Measurements from ENCODE around the gene RANBP17.
A peak's percentile ranks its signal among the peaks of the same experiment; 100 is the strongest.
"Not testable (repeated sequence)": the region's sequence is repeated elsewhere in the genome, so short reads cannot be mapped to it uniquely, and the experiment has no call there.

The RANBP17 gene

DNA sequence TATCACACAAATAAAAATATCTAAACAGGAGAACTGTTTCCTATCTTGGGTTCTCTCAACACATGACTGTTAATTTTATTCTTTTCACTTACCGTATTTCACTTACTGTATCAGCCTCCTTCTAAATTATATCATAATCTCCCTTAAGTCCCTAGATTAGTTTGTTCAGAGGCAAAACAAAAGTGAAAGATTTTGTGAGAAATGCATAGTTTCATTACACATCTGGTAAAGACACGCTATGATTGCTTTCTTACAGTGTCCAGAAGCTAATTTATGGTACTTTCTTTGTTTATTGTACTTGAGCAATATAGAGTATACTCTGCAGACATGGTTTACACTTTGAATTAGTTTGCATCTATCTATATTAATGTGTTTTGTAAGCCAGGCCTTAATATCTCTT, 287.5 kb downstream of the RANBP17 start:
- DNase-seq: no peak

- DNase-seq: no peak
Measured at GRCh38 chr5:171149772-171150171, 288.0 kb downstream of the RANBP17 start.

DNA sequence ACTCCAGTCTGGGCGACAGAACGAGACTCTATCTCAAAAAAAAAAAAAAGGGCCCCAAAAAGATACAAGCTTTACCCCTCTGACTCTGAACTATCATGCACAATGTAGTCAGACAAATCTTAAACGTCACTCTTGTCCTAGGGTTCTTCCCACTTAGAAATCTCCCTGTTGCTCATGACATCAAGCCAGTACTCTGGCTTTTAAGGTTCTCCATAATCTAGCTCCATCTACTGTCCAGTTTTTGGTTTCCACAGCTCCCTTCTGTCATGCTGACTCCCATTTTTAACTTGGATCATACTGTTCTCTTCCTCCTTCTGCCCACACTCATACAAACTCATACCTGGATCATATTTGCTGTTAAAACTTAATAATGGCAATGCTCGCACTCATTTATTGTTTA, 290.6 kb downstream of the RANBP17 start:
- DNase-seq: no peak

GRCh38 chr5:171155621-171156020, 293.8 kb downstream of the RANBP17 start:
- no peak for DNase-seq

DNA sequence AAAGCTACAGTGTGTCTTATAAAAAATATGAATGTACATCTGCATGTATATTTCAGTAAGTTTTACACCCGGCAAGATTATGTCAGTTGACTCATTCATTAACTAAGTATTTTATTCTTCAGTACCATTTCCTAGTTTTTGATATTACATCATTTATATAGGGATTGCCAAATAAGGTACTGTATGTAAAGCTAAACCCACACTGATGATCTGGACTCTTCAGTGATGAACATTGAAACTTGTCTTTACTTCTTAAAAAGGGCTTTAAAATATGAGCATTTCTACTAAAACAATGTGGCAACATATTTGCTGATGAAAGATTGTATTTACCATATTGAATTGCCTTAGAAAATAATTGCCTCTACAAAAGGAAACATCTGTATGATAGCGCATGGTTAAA, 295.5 kb downstream of the RANBP17 start:
- no peak for DNase-seq

DNA sequence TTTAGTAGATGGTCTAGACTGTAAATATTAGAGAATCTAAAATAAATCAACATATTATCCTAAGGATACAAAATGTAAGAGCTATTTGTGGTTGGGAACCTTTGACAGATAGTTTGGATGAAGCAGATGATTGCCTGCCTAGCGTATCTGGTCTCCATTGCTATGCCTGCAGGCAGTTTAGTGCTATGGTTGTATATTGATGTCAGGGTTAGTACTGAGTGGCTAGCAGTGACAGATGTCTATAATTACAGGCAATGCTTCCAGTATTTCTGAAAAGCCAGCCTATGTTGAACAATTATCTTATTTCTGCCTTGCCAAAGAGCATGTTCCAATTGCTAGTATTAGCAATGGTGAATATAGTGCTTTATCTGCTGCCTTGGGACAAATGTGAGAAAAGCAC, 296.0 kb downstream of the RANBP17 start:
- no peak for DNase-seq

DNA sequence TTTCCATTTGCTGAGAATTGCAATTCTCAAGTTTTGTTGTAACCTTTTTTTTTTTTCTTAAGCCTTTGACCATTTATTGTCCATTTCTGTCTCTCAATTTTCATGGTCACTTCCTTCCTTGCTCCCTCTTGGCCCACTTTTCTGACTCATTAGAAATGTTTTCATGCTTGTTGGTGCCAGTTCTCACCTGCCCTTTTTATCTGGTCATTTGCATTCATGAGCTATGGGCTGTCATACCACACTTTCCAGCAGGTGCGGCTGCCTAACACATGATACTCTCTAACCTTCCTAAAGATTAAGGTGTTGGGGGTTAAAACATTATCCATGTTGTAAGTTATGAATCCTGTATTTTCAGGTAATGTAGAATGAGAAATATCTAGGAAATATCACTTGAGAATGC, 296.8 kb downstream of the RANBP17 start:
- no peak for DNase-seq

DNA sequence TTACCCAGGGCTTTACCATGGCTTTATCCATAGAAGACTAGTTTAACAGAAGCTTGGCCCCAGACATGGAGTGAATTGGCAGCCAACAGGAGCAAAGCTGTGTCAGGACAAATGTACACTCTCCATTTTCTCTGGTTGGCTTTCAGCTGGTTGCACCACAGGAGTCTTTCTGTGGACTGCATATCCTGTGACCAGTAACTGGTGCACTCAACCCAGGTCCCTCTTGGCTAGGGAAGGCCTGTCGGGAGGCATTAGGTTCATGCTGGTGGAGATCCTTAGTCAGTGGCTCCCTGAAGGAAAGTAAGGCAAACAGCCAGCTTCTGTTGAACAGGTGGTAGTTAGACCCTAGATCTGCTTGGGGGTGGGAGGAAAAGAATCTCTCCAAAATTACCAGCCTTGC, 300.3 kb downstream of the RANBP17 start:
- DNase-seq: no peak

DNA sequence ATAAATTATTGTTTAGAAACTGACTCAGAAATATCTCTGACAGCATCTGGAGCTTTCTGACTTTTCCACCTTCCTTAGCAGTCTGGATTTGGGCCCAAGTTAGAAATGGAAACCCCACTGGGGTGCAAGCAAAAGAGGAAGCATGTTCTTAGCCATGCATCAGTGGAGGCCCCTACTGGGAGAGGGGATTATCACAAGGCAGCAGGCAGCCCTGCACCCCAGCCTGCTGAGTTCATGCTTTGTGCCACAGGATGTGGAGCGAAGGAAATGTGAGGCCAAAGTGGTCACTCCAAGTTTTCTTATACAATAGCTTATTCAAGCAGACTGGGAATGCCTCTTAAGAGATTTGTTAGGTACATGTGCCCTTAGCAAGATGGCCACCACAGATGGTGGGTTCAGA, 300.8 kb downstream of the RANBP17 start:
- DNase-seq: no peak

GRCh38 chr5:171166766-171167165, 304.9 kb downstream of the RANBP17 start:
- no peak for DNase-seq

DNA sequence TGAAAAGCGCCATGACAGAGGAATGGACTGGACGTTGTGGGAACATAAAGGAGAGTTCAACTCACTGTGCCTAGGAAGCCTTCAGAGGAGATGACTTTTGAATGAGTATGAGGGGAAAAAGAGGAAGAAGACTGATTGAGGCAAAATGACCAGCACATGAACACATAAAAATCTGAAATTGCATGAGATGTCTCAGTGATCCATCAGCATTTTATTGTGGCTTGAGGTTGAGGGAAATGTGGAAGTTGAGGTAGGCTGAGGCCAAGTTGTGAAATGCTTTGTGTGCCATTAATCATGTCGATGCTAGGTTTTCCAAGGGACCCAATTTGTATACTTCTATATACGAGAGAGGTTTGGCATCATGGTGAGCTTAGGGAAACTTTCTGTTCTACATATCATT, 306.4 kb downstream of the RANBP17 start:
- no peak for DNase-seq

- DNase-seq: not testable (repeated sequence)
Measured at GRCh38 chr5:171174960-171175359, 313.1 kb downstream of the RANBP17 start.

DNA sequence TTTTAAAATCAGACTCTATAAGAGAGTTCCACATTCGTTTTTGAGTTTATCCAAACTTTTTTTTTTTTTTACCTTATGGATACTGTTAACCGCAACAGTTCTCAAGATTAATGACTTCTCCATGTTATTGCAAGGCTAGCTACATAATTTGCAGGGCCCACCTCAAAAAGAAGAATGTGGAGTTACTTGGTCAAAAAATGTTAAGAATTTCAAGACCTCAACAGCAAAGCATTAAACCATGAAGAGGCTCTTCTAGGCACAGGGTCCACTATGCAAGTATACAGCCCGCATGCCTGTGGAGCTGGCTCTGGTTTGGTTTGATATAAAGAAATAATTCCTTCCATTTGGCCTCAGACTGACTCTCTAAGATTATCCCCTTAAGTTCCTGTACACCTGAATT, 313.9 kb downstream of the RANBP17 start:
- no peak for DNase-seq

DNA sequence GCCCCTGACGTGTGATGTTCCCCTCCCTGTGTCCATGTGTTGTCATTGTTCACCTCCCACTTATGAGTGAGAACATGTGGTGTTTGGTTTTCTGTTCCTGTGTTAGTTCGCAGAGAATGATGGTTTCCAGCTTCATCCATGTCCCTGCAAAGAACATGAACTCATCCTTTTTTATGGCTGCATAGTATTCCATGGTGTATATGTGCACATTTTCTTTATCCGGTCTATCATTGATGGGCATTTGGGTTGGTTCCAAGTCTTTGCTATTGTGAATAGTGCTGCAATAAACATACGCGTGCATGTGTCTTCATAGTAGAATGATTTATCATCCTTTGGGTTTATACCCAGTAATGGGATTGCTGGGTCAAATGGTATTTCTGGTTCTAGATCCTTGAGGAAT, 316.4 kb downstream of the RANBP17 start:
- not testable (repeated sequence) for DNase-seq

DNA sequence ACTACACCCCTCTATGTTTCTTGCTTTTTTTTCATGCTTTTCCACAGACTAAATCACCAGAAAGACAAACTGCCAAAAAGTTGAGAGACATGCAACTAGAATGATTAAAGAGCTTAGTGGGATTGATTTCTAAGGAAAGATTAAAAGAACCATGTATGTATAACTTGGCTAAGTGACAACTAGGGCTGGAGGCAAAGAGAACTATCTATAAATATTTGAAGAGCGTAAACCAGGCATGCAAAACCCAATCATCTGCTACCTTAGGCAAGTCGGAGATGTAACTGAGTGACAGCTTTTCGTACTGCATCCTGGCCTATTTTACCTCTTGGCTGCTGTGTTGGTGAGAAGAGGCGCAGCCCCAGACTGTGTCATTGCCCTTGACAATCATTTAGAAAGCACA, 326.2 kb downstream of the RANBP17 start:
- no peak for DNase-seq

DNA sequence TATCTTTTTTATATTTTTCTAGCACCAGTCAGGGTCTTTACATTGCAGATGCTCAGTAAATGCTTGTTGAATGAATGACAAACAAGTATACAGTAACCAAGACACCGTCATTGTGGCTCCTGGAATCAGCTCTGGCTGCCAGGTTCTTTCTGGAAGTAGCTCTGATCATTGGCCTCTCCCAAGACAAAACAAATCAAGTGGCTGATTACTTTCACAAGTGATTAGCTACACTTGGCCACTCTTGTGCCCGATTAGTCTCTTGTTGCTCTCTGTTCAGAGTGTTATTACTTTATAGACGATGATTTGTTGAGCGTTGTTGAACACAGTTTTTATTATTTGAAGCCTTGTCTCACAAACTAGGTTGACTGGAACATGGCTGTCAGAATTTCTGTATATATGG, 327.6 kb downstream of the RANBP17 start:
- no peak for DNase-seq

DNA sequence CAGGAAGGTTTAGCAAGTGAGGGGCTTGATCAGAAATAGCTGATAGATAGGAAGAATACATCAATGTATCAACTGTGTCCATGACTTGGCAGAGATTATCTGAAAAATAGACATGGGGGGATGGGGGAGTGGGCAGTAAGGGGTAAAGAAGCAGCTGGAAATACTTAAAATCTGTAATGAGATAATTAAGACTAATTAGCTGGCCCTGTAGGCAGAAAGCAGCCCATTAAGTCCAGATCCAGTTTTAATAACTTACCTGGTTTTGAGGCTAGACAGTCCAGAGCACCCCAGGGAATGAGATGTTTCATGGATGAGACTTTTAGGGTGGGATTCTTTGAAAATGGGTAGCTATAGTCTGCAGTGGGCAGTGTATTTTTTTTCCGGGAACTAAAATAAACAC, 330.3 kb downstream of the RANBP17 start:
- no peak for DNase-seq

DNA sequence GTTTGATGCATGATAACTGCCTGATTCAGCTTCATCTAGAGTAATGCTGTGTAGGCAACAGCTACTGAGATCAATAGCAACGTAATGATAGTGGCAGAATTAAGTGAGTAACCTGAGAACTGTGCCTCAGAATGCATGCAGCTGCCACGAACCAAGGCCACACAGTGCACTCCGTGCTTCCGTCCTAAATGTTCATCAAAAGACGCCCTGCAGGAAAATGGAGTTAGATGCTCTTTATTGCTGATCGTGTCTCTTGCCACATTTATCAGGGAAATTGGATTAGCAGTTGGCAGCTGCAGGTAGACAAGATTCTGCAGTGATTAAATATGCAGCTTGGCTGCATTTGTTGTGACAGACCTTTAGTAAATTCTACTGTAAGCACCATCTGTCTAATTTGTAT, 339.5 kb downstream of the RANBP17 start:
- DNase-seq: no peak

GRCh38 chr5:171205375-171205774, 343.6 kb downstream of the RANBP17 start:
- DNase-seq: no peak

GRCh38 chr5:171207256-171207847, 345.5 kb downstream of the RANBP17 start:
- peak in 2 of 58 donors; percentile 0 to 1 for DNase-seq

DNA sequence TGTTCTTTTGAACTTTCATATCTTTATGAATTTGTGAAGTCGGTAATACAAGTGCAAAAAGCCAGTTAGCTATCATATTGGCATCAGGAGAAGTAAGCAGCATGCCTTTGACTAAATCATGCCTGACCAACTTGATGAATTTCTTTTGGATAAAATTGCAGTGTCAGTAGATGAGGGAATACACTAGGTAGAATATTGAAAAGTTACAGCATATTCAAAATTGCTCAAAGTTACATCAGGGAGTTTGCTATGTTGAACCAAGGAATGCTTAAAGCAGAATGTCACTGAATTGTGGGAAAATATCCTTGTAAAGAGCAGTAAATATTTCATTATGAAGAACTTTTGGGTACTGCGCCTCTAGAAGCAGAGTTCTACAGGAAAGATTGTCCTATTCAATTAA, 360.1 kb downstream of the RANBP17 start:
- DNase-seq: no peak

DNA sequence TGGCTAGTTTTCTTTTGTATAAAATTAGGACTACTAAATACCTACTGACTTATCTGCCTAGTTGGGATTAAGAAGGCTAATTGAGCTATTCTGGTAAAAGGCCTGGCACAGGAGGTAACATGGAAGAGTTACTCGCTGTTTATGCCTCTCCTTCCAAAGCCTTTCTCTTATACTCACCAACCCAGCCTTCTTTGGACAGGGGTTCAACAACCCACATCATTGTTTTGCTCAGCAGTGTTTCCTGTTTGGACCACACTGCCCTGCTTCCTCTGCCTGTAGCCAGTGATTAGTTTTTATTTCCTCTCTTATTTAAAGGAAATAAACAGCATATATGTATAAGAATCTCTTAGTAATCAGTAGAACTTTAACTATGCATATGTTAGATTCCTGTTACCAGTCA, 362.1 kb downstream of the RANBP17 start:
- no peak for DNase-seq

DNA sequence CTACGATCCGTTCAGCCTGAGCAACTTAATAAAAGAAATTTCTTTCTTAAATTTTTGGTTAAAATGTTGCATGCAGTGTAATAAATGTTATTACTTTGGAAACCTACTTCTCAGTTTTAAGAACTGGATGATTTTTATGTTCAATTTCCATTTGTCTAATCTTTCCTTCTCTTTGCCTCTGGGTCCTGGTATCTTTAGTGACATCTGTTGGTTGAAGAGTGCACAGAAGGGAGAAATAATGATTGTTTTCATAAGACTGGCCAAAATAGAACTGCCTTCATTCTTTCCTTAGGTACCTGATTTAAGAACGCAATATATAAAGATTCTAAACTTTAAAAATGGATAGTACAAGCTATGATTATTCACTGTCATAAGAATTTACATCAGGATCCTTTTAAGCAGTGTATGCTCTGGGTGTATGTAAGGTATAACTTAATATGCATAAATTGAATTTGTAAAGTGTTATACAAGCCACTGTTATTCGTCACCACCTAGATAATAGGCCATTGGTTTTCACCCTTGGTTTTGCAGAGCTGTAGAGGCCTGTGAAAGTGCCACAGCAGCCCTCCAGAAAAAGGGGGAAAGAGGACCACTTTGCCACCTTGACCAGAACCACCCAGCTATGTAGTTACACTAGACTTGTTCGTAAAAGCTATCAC, 364.4 kb downstream of the RANBP17 start:
- no peak for DNase-seq

GRCh38 chr5:171226864-171227263, 365.0 kb downstream of the RANBP17 start:
- no peak for DNase-seq

Measured in anterior cingulate cortex (tissue), 58 donors.